ENCODE results near the gene CR1. TPM values are rescaled to one million over a fixed set of nuclear protein-coding genes. Genes with fewer than 3 reads are reported as not detected.
"Not testable (repeated sequence)": the region's sequence is repeated elsewhere in the genome, so short reads cannot be mapped to it uniquely, and the experiment has no call there.

The CR1 gene
- total and polyA plus RNA-seq, 9 donors = 0.25 to 5.8 (median 1.2) TPM

DNA sequence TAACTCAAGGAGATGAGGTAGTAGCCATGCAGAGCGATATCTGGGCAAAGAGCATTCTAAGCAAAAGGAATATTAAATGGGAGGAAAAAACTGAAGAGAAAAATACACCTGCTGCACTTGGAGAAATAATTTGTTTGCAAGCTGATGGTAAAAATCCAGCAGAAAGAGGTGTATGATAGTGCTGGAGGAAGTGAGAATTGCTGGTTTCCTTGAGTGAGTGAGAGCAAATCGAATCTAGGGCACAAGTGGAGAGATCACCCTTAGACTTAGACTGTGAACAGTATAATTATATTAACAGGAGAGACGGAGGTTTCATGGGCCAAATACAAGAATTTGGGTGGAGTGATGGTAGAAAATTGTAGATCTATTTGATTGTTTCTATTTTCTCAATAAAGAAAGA is 2.7 kb upstream of the CR1 start:
- 83 to 92% (median 88%) methylated on average over 3 of the region's 3 CpGs for WGBS, 3 donors
- Histone ChIP-seq H3K27ac (no peak overlapping the region), H3K9me3 (no peaks in the 10 kb centered on the region), H3K4me1 (ENCODE audit: insufficient read depth) (no peaks in the 10 kb centered on the region), H3K36me3 (no peaks in the 10 kb centered on the region), H3K27me3 (no peaks in the 10 kb centered on the region), H3K4me3 (no peak overlapping the region)
- no peak for TF ChIP-seq CTCF (IDR thresholded peaks at IDR 0.05)
- no peak for TF ChIP-seq POLR2A (IDR thresholded peaks at IDR 0.05)
- TF ChIP-seq EP300 (IDR thresholded peaks at IDR 0.05) = no peak
- DNase-seq = no peak
- intact Hi-C loops (cut with DNase I) = no loop called here

DNA sequence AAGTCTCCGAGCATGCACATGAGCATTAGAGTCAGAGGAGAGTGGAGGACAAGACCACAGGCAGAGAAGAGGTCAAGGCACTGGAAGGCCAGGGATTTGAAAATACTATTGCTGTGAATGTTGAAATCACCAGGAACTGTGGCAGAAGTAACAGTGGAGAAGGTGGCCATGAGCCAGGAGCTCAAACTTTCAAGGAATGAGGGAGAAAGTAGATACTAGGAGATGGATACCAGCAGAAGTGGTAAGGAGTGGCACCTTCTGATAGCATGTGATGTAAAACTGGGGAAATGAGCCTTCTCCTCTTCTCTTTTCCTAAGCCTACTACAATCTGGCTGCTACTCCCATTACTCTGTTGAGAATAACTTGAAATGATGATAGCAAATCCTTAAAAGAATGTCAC is 1.8 kb upstream of the CR1 start:
- H3K27me3 ChIP-seq = no peaks in the 10 kb centered on the region
- intact Hi-C loops (cut with DNase I) = no loop called here
- H3K9me3 ChIP-seq = no peaks in the 10 kb centered on the region
- H3K4me1 ChIP-seq (ENCODE audit: insufficient read depth) = no peaks in the 10 kb centered on the region
- WGBS, 3 donors = 92 to 100% (median 94%) methylated on average over 1 of the region's 1 CpG
- no peak for TF ChIP-seq EP300 (IDR thresholded peaks at IDR 0.05)
- no peak for TF ChIP-seq POLR2A (IDR thresholded peaks at IDR 0.05)
- TF ChIP-seq CTCF (IDR thresholded peaks at IDR 0.05) = no peak
- DNase-seq = no peak
- no peaks in the 10 kb centered on the region for H3K36me3 ChIP-seq
- H3K27ac ChIP-seq = no peak overlapping the region
- H3K4me3 ChIP-seq = no peak overlapping the region

GRCh38 chr1:207495281-207495680 is 676 bp upstream of the CR1 start:
- H3K4me1 ChIP-seq (ENCODE audit: insufficient read depth); H3K27ac ChIP-seq; H3K9me3 ChIP-seq; H3K36me3 ChIP-seq; DNase-seq; H3K4me3 ChIP-seq; H3K27me3 ChIP-seq; intact Hi-C loops (cut with DNase I): not testable (repeated sequence)
- 85 to 90% (median 88%) methylated on average over 8 of the region's 8 CpGs for WGBS, 3 donors

DNA sequence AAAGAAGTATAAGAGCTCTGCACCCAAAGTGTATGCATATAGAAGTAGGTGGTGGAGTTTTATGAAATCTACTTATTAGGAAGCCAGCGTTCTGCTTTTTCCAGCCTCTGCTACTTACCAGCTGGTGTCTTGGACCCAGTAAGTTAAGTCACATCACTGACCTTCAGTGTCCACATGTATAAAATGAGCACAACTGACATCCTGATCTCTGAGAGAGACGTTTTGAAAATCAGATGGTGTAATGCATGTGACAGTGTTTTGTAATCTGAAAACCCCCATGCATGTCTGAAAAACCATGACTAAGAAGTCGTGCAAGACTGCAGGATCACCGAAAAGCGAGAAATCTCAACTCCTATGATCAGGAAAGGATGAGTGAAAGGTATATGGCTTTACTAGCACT is 2.0 kb downstream of the CR1 start:
- 57 to 69% (median 58%) methylated on average over 5 of the region's 5 CpGs for WGBS, 3 donors
- H3K36me3 ChIP-seq = no peaks in the 10 kb centered on the region
- H3K9me3 ChIP-seq = no peaks in the 10 kb centered on the region
- H3K27me3 ChIP-seq = no peaks in the 10 kb centered on the region
- H3K27ac ChIP-seq = no peak overlapping the region
- no peaks in the 10 kb centered on the region for H3K4me1 ChIP-seq (ENCODE audit: insufficient read depth)
- H3K4me3 ChIP-seq = no peak overlapping the region
- intact Hi-C loops (cut with DNase I) = no loop called here
- TF ChIP-seq EP300 (IDR thresholded peaks at IDR 0.05) (no peak), CTCF (IDR thresholded peaks at IDR 0.05) (no peak), POLR2A (IDR thresholded peaks at IDR 0.05) (no peak)
- no peak for DNase-seq

- intact Hi-C loops (cut with DNase I) = loop anchor here in 1 of 4 donors (1.0 kb wide), 1 partner anchor 48 kb away; no protein-coding TSS in a partner anchor
- peak; percentile 23 to 66 (median 51) for DNase-seq
- 0 to 2% (median 2%) methylated on average over 4 of the region's 4 CpGs for WGBS, 3 donors
- Histone ChIP-seq H3K36me3 (no peaks in the 10 kb centered on the region), H3K27ac (no peak overlapping the region), H3K9me3 (no peaks in the 10 kb centered on the region), H3K27me3 (no peaks in the 10 kb centered on the region), H3K4me1 (ENCODE audit: insufficient read depth) (no peaks in the 10 kb centered on the region), H3K4me3 (no peak overlapping the region)
- no peak for TF ChIP-seq POLR2A (IDR thresholded peaks at IDR 0.05)
- peak in 1 of 3 donors; percentile 39 for TF ChIP-seq CTCF (IDR thresholded peaks at IDR 0.05)
- TF ChIP-seq EP300 (IDR thresholded peaks at IDR 0.05) = no peak
These were observed 3.6 kb downstream of the CR1 start for GRCh38 chr1:207499573-207499972.

All from ovary (tissue), 9 donors.